T-cell (primary cell): ENCODE results near the gene PBX4. TPM values are rescaled to one million over a fixed set of nuclear protein-coding genes. Genes with fewer than 3 reads are reported as not detected.

Source experiments
- ATAC-seq, 4 experiments: fragments of 200-7000 bp in 3 of 4; fragments of 150-1000 bp in 1 of 4; cut with Tn5 transposase; replicated peaks in 1 of 4; 1 replicate in 3 of 4; 2 replicates in 1 of 4; pipeline ENCODE4 v1.10.0; 2021; ENCODE audit warnings: moderate library complexity in 3 of 4, mild to moderate bottlenecking in 2 of 4, moderate number of reproducible peaks in 1 of 4
- CTCF ChIA-PET, 2 donors: fragments of 300-600 bp; sonication (Branson Sonifier 250); formaldehyde crosslinking; loops; one replicate each; lab custom pipeline; 2022; ENCODE audit warnings: antibody characterized with exemption in 2 of 2; lab: Charles Lee
- POLR2A ChIA-PET, 2 donors: fragments of 300-600 bp; sonication (Branson Sonifier 250); formaldehyde crosslinking; loops; one replicate each; lab custom pipeline; 2022; ENCODE audit warnings: antibody characterized with exemption in 2 of 2; lab: Charles Lee
- DNase-seq, 35 experiments: peaks; one replicate each; pipeline versions ENCODE4 v3.0.0 to v3.0.0-alpha.2; 2013 to 2023
- H3K27ac ChIP-seq: one replicate; pipeline ENCODE4 v1.5.1; 2013; ENCODE audit warnings: low read length
- H3K27me3 ChIP-seq, 2 experiments: replicated peaks in 1 of 2; 1 replicate in 1 of 2; 2 replicates in 1 of 2; pipeline versions ENCODE4 v1.6.1 to v1.7.0; 2013; ENCODE audit warnings: low read length in 1 of 2, mixed read lengths in 1 of 2; ENCODE audit not compliant: control insufficient read depth in 2 of 2, insufficient read depth in 2 of 2; ENCODE audit errors: extremely low read depth in 1 of 2
- H3K36me3 ChIP-seq, 2 donors: 1 replicate in 1 of 2; 2 replicates in 1 of 2; pipeline versions ENCODE4 v1.6.1 to v1.7.0; 2013; ENCODE audit warnings: low read length in 1 of 2; ENCODE audit not compliant: control insufficient read depth in 2 of 2, insufficient read depth in 1 of 2; ENCODE audit errors: extremely low read depth in 1 of 2
- H3K4me1 ChIP-seq, 2 experiments: 1 replicate in 1 of 2; 2 replicates in 1 of 2; pipeline versions ENCODE4 v1.6.1 to v1.7.0; 2013; ENCODE audit warnings: low read length in 2 of 2, mixed read lengths in 1 of 2; ENCODE audit not compliant: insufficient read depth in 2 of 2, control insufficient read depth in 1 of 2; ENCODE audit errors: extremely low read depth in 1 of 2
- H3K4me3 ChIP-seq, 2 donors: 1 replicate in 1 of 2; 2 replicates in 1 of 2; pipeline versions ENCODE4 v1.5.1 to v1.7.0; 2013; ENCODE audit warnings: mild to moderate bottlenecking in 2 of 2, low read length in 1 of 2, moderate library complexity in 1 of 2; ENCODE audit not compliant: control insufficient read depth in 1 of 2; ENCODE audit errors: extremely low read depth in 1 of 2
- H3K9me3 ChIP-seq: 2 replicates; pipeline ENCODE4 v1.7.0; 2013
- H3K27ac Mint-ChIP-seq, 2 donors: one replicate each; pipeline ENCODE4 v1.8.0; 2020 to 2021; ENCODE audit warnings: mild to moderate bottlenecking in 2 of 2, mixed read lengths in 2 of 2
- H3K27me3 Mint-ChIP-seq, 2 donors: one replicate each; pipeline ENCODE4 v1.8.0; 2021 to 2022; ENCODE audit warnings: mixed read lengths in 2 of 2
- H3K36me3 Mint-ChIP-seq: one replicate; pipeline ENCODE4 v1.8.0; 2021; ENCODE audit warnings: mixed read lengths
- H3K4me1 Mint-ChIP-seq, 3 donors: one replicate each; pipeline ENCODE4 v1.8.0; 2020 to 2022; ENCODE audit warnings: mixed read lengths in 3 of 3, mild to moderate bottlenecking in 1 of 3
- H3K4me3 Mint-ChIP-seq, 3 donors: one replicate each; pipeline ENCODE4 v1.8.0; 2020 to 2022; ENCODE audit warnings: mild to moderate bottlenecking in 3 of 3, mixed read lengths in 3 of 3, moderate library complexity in 3 of 3
- H3K9me3 Mint-ChIP-seq, 3 donors: one replicate each; pipeline ENCODE4 v1.8.0; 2020 to 2022; ENCODE audit warnings: mixed read lengths in 3 of 3
- WGBS: methylation state at CpG from one replicate; pipeline ENCODE4 v1.1.5; 2013; ENCODE audit warnings: missing lambda C conversion rate; ENCODE audit not compliant: insufficient coverage; 5-methylcytosine and 5-hydroxymethylcytosine counted together
- total RNA-seq, 35 experiments: library from RNA in 6 of 35; stranded (reverse) in 6 of 35; fragments of 120-200 nt in 1 of 35; gene quantifications; one replicate each; pipeline versions ENCODE4 v1.2.1 to v1.2.4 and lab custom pipeline; 2013 to 2026

PBX4 gene
- total RNA-seq, 5 donors from 2014 or later (not counting 1 experiment from before 2014, with no cell fraction given) = 40.9 to 48.3 (median 42.7) TPM

DNA sequence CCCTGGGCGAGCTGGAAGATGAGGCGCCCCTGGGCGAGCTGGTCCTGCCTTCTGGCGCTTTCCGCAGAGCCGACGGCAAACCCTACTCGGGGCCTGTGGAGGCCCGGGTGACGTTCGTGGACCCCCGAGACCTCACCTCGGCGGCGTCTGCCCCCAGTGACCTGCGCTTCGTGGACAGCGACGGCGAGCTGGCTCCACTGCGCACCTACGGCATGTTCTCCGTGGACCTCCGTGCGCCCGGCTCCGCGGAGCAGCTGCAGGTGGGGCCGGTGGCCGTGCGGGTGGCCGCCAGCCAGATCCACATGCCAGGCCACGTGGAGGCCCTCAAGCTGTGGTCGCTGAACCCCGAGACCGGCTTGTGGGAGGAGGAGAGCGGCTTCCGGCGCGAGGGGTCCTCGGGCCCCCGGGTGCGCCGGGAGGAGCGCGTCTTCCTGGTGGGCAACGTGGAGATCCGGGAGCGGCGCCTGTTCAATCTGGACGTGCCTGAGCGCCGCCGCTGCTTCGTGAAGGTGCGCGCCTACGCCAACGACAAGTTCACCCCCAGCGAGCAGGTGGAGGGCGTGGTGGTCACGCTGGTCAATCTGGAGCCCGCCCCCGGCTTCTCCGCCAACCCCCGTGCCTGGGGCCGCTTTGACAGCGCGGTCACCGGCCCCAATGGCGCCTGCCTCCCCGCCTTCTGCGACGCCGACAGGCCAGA is 74.1 kb downstream of the PBX4 start:
- Histone ChIP-seq H3K4me3 (no peak overlapping the region), H3K4me1 (peaks cover 4 to 34% of the 10 kb centered on the region in 2 experiments), H3K36me3 (no peaks in the 10 kb centered on the region), H3K27ac (no peak overlapping the region), H3K9me3 (no peaks in the 10 kb centered on the region), H3K27me3 (peaks cover 0 to 66% of the 10 kb centered on the region in 2 experiments)
- DNase-seq (no peak), ATAC-seq (no peak)
- Mint-ChIP-seq H3K9me3 (no peaks in the 10 kb centered on the region), H3K27me3 (peaks cover 0 to 4% of the 10 kb centered on the region in 2 donors), H3K4me1 (peaks cover 11 to 22% (median 15%) of the 10 kb centered on the region in 3 donors), H3K36me3 (no peaks in the 10 kb centered on the region), H3K27ac (no peak overlapping the region), H3K4me3 (no peak overlapping the region)
- ChIA-PET POLR2A (no interaction called here), CTCF (no interaction called here)
- WGBS = 92% methylated on average over 75 of the region's 75 CpGs

DNA sequence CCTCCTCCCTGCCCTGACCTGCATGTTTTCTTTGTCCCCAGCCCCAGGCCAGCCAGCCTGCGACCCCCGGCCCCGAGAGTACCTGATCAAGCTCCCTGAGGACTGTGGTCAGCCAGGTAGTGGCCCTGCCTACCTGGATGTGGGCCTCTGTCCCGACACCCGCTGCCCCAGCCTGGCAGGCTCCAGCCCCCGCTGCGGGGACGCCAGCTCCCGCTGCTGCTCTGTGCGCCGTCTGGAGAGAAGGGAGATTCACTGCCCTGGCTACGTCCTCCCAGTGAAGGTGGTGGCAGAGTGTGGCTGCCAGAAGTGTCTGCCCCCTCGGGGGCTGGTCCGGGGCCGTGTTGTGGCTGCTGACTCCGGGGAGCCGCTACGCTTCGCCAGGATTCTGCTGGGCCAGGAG is 74.8 kb downstream of the PBX4 start:
- ChIA-PET POLR2A (no interaction called here), CTCF (no interaction called here)
- H3K27me3 Mint-ChIP-seq = peaks cover 0 to 10% of the 10 kb centered on the region in 2 donors
- Histone ChIP-seq H3K9me3 (no peaks in the 10 kb centered on the region), H3K27ac (no peak overlapping the region), H3K4me1 (peaks cover 4 to 39% of the 10 kb centered on the region in 2 experiments), H3K27me3 (peaks cover 0 to 64% of the 10 kb centered on the region in 2 experiments), H3K4me3 (no peak overlapping the region), H3K36me3 (no peaks in the 10 kb centered on the region)
- no peaks in the 10 kb centered on the region for H3K36me3 Mint-ChIP-seq
- ATAC-seq = no peak
- DNase-seq = no peak
- H3K27ac Mint-ChIP-seq = no peak overlapping the region
- no peak overlapping the region for H3K4me3 Mint-ChIP-seq
- H3K4me1 Mint-ChIP-seq = peaks cover 15 to 30% (median 22%) of the 10 kb centered on the region in 3 donors
- H3K9me3 Mint-ChIP-seq = no peaks in the 10 kb centered on the region
- WGBS = 94% methylated on average over 18 of the region's 19 CpGs

DNA sequence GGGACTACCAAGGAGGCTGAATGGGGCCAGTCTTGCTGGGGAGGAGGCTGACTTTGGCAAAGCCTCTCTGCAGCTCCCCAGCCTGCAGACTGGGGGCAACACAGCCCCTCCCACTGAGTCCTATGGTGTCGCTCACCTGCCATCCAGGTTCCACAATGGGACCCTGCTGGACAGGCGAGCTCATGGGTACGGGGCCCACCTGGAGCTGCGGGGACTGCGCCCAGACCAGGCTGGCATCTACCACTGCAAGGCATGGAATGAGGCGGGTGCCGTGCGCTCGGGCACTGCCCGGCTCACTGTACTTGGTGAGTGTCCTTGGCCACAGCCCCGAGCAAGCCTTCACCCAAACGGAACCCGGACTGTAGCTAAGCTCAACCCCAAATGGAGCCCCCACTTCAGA is 75.4 kb downstream of the PBX4 start:
- Histone ChIP-seq H3K9me3 (no peaks in the 10 kb centered on the region), H3K36me3 (no peaks in the 10 kb centered on the region), H3K4me1 (peaks cover 4 to 44% of the 10 kb centered on the region in 2 experiments), H3K27me3 (peaks cover 0 to 62% of the 10 kb centered on the region in 2 experiments), H3K4me3 (no peak overlapping the region), H3K27ac (no peak overlapping the region)
- CTCF ChIA-PET = no interaction called here
- Mint-ChIP-seq H3K27ac (no peak overlapping the region), H3K4me3 (no peak overlapping the region), H3K4me1 (peaks cover 18 to 32% (median 24%) of the 10 kb centered on the region in 3 donors), H3K27me3 (peaks cover 0 to 12% of the 10 kb centered on the region in 2 donors), H3K9me3 (no peaks in the 10 kb centered on the region), H3K36me3 (no peaks in the 10 kb centered on the region)
- 96% methylated on average over 13 of the region's 13 CpGs for whole genome bisulfite sequencing
- ATAC-seq (no peak), DNase-seq (no peak)
- POLR2A ChIA-PET = no interaction called here

DNA sequence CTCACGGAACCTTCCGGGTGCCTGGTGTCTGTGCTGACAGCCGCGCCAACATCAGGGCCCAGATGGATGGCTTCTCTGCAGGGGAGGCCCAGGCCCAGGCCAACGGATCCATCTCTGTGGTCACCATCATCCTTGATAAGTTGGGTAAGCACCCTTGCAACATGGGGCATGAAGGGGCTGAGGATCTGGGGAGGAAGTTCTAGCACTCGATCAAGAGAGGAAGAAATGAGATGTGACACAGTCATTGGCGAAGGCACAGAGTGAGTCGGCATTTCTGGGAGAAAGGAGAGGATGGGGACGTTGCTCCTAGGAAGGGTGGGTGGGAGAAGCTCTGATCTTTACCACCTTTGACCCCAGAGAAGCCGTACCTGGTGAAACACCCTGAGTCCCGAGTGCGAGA is 76.0 kb downstream of the PBX4 start:
- no peak overlapping the region for H3K4me3 ChIP-seq
- Mint-ChIP-seq H3K9me3 (no peaks in the 10 kb centered on the region), H3K27ac (no peak overlapping the region), H3K27me3 (peaks cover 0 to 12% of the 10 kb centered on the region in 2 donors), H3K4me3 (peak overlapping the region in 1 of 3 donors; percentile 51), H3K4me1 (peaks cover 21 to 36% (median 28%) of the 10 kb centered on the region in 3 donors), H3K36me3 (no peaks in the 10 kb centered on the region)
- no peaks in the 10 kb centered on the region for H3K36me3 ChIP-seq
- H3K9me3 ChIP-seq = no peaks in the 10 kb centered on the region
- peaks cover 0 to 63% of the 10 kb centered on the region in 2 experiments for H3K27me3 ChIP-seq
- no peak overlapping the region for H3K27ac ChIP-seq
- CTCF ChIA-PET = no interaction called here
- no peak for ATAC-seq
- H3K4me1 ChIP-seq = peaks cover 4 to 50% of the 10 kb centered on the region in 2 experiments
- 72% methylated on average over 11 of the region's 12 CpGs for WGBS
- DNase-seq = no peak
- POLR2A ChIA-PET = interaction anchor here in 1 of 2 donors (0.6 kb wide), 1 partner anchor 1323 kb away, joined by 3 read pairs; no protein-coding TSS in a partner anchor

DNA sequence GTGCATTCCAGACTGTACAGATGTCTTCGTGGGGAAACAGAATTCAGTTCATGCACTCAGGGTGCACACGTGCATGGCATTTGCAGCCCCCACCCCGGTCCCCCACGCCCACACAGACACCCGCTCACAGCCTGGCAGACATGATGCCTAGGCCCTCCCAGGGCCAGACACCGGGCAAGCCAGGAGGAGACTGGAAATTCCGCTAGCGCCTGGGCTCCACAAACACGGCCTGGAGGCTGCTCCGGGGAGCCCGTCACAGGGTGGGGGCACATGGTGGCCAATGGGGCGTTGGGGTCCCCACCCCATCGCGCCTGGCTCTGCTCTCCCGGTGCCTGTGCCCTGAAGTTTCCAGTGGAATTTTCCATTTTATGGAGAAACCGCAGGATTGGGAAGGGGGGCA is 76.9 kb downstream of the PBX4 start:
- 94% methylated on average over 6 of the region's 16 CpGs for WGBS

DNA sequence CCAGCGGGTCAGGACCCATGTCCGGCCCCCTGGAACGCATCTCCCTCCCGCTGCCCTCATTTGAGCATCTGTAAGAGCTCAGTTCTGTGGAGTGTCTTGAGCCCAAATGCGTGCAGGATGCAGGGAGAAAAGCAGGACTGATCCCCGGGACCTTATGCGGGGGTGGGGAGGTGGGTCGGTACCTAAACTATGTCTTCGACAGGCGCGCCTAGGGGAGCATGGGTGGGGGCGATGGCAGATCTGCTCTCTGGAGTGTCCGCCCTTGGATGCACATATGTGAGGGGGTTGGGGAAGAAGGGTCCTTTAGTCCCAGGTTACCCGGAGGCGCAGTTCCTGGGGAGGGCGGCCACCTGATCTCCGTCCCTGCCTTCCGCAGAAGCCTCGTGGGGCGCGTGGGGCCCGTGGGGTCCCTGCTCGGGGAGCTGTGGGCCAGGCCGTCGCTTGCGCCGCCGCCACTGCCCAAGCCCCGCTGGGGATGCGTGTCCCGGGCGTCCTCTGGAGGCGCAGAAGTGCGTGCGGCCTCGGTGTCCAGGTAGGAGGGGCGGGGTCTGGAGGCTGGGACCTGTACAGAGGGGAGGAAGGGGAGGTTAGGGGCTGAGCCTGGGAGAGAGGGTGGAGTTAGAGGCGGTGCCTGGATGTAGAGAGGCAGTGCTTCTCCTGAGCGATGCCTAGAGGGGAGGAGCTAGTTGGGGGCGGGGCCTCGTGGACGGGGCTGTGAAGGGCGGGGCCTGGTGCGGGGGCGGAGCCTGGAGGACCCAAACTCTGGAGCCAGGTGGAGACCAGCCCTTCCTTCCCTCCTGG is 77.6 kb downstream of the PBX4 start:
- WGBS = 9% methylated on average over 39 of the region's 45 CpGs
- Histone ChIP-seq H3K27ac (no peak overlapping the region), H3K36me3 (no peaks in the 10 kb centered on the region), H3K27me3 (peaks cover 0 to 53% of the 10 kb centered on the region in 2 experiments), H3K4me3 (peak overlapping the region; percentile 42 to 53), H3K4me1 (peaks cover 4 to 56% of the 10 kb centered on the region in 2 experiments), H3K9me3 (no peaks in the 10 kb centered on the region)
- POLR2A ChIA-PET = no interaction called here
- H3K27me3 Mint-ChIP-seq = peaks cover 0 to 14% of the 10 kb centered on the region in 2 donors
- peak; percentile 75 to 82 (median 78) for ATAC-seq
- DNase-seq = peak; percentile 38 to 82 (median 69)
- H3K4me3 Mint-ChIP-seq = peak overlapping the region; percentile 62 to 78 (median 71)
- peaks cover 24 to 43% (median 31%) of the 10 kb centered on the region in 3 donors for H3K4me1 Mint-ChIP-seq
- no peak overlapping the region for H3K27ac Mint-ChIP-seq
- H3K9me3 Mint-ChIP-seq = no peaks in the 10 kb centered on the region
- CTCF ChIA-PET = interaction anchor here in 1 of 2 donors (0.6 to 0.7 kb wide), 2 partner anchors 9 to 13 kb away, joined by 5 to 6 read pairs; no protein-coding TSS in a partner anchor
- no peaks in the 10 kb centered on the region for H3K36me3 Mint-ChIP-seq

More for the DNA sequence above, 76.9 kb downstream of the PBX4 start:
- POLR2A ChIA-PET = no interaction called here
- H3K27me3 Mint-ChIP-seq = peaks cover 0 to 14% of the 10 kb centered on the region in 2 donors
- CTCF ChIA-PET = interaction anchor here in 1 of 2 donors (0.6 kb wide), 1 partner anchor 9 kb away, joined by 6 read pairs; no protein-coding TSS in a partner anchor
- H3K27me3 ChIP-seq = peaks cover 0 to 56% of the 10 kb centered on the region in 2 experiments
- H3K4me3 ChIP-seq = peak overlapping the region; percentile 10 to 42
- no peaks in the 10 kb centered on the region for H3K36me3 ChIP-seq
- no peaks in the 10 kb centered on the region for H3K9me3 ChIP-seq
- no peak overlapping the region for H3K27ac ChIP-seq
- no peaks in the 10 kb centered on the region for H3K36me3 Mint-ChIP-seq
- H3K27ac Mint-ChIP-seq = no peak overlapping the region
- no peak for ATAC-seq
- H3K4me1 Mint-ChIP-seq = peaks cover 24 to 43% (median 31%) of the 10 kb centered on the region in 3 donors
- DNase-seq = no peak
- no peaks in the 10 kb centered on the region for H3K9me3 Mint-ChIP-seq
- peaks cover 4 to 56% of the 10 kb centered on the region in 2 experiments for H3K4me1 ChIP-seq
- peak overlapping the region in 1 of 3 donors; percentile 78 for H3K4me3 Mint-ChIP-seq
